IMR-90 (cell line): ENCODE measurements around the gene LGI4. TPM values are rescaled to one million over a fixed set of nuclear protein-coding genes. Genes with fewer than 3 reads are reported as not detected.

Experiments
- ATAC-seq: fragments of 200-7000 bp; cut with Tn5 transposase; 2 replicates; pipeline ENCODE4 v1.9.1; 2020; ENCODE audit warnings: low read depth, mild to moderate bottlenecking, moderate library complexity
- BruUV-seq: library from RNA; stranded (reverse); fragments of 400-500 nt; replicated peaks from 2 replicates; lab custom pipeline; 2021; lab: Mats Ljungman, UMichigan
- CTCF ChIA-PET: fragments of 300-600 bp; formaldehyde crosslinking; extraction: SDS; loops from one replicate; lab custom pipeline; 2021; ENCODE audit warnings: antibody characterized with exemption; lab: Yijun Ruan, JAX
- POLR2A ChIA-PET: fragments of 300-600 bp; sonication (Branson Sonifier 250); formaldehyde crosslinking; loops from one replicate; lab custom pipeline; 2022; ENCODE audit warnings: antibody characterized with exemption; ENCODE audit not compliant: unreplicated experiment; lab: Charles Lee
- DNase-seq: peaks from one replicate; pipeline ENCODE4 v3.0.0; 2013
- H2AFZ ChIP-seq: replicated peaks from 2 replicates; pipeline ENCODE3; 2013; ENCODE audit warnings: low read length, mild to moderate bottlenecking; ENCODE audit not compliant: poor library complexity
- H2AK5ac ChIP-seq: 2 replicates; pipeline ENCODE4 v1.6.1; 2013; ENCODE audit warnings: low read depth, low read length, inconsistent platforms
- H2AK9ac ChIP-seq: replicated peaks from 2 replicates; pipeline ENCODE3; 2013; ENCODE audit warnings: mild to moderate bottlenecking, low read depth, low read length, moderate library complexity; ENCODE audit not compliant: poor library complexity
- H2BK120ac ChIP-seq: 2 replicates; pipeline ENCODE4 v1.6.1; 2013; ENCODE audit warnings: low read depth, low read length, inconsistent platforms
- H2BK15ac ChIP-seq: 3 replicates; pipeline ENCODE4 v1.6.1; 2013; ENCODE audit warnings: low read depth, low read length, inconsistent platforms
- H2BK20ac ChIP-seq: 2 replicates; pipeline ENCODE4 v1.6.1; 2013; ENCODE audit warnings: low read depth, mild to moderate bottlenecking, inconsistent platforms, low read length, moderate library complexity
- H2BK5ac ChIP-seq: 2 replicates; pipeline ENCODE4 v1.6.1; 2013; ENCODE audit warnings: mild to moderate bottlenecking, low read depth, low read length, inconsistent platforms; ENCODE audit not compliant: poor library complexity, severe bottlenecking
- H3K14ac ChIP-seq: replicated peaks from 2 replicates; pipeline ENCODE4 v1.6.1; 2013; ENCODE audit warnings: low read depth, low read length, inconsistent platforms
- H3K18ac ChIP-seq: 2 replicates; pipeline ENCODE4 v1.6.1; 2013; ENCODE audit warnings: low read depth, low read length, control low read depth
- H3K23ac ChIP-seq: 2 replicates; pipeline ENCODE4 v1.6.1; 2013; ENCODE audit warnings: low read depth, low read length, inconsistent platforms
- H3K27ac ChIP-seq: 2 replicates; pipeline ENCODE4 v1.5.1; 2013; ENCODE audit warnings: mild to moderate bottlenecking, control low read depth, low read length; ENCODE audit not compliant: insufficient read depth
- H3K27me3 ChIP-seq: 2 replicates; pipeline ENCODE4 v1.6.1; 2013; ENCODE audit warnings: low read length; ENCODE audit not compliant: control insufficient read depth, insufficient read depth
- H3K36me3 ChIP-seq: 2 replicates; pipeline ENCODE4 v1.6.1; 2013; ENCODE audit warnings: low read length, mixed read lengths; ENCODE audit not compliant: control insufficient read depth, insufficient read depth
- H3K4ac ChIP-seq: 2 replicates; pipeline ENCODE4 v1.6.1; 2013; ENCODE audit warnings: low read depth, low read length, inconsistent platforms
- H3K4me1 ChIP-seq: 2 replicates; pipeline ENCODE4 v1.6.1; 2013; ENCODE audit warnings: low read length, mixed read lengths; ENCODE audit not compliant: control insufficient read depth, insufficient read depth
- H3K4me2 ChIP-seq: 2 replicates; pipeline ENCODE4 v1.6.1; 2013; ENCODE audit warnings: low read depth, mild to moderate bottlenecking, control low read depth, low read length, moderate library complexity
- H3K4me3 ChIP-seq: 2 replicates; pipeline ENCODE4 v1.5.1; 2013; ENCODE audit warnings: low read depth, mild to moderate bottlenecking, control low read depth, low read length, moderate library complexity; ENCODE audit not compliant: insufficient read depth
- H3K56ac ChIP-seq: 2 replicates; pipeline ENCODE4 v1.6.1; 2013; ENCODE audit warnings: low read length, inconsistent platforms; ENCODE audit not compliant: insufficient read depth; ENCODE audit errors: extremely low read depth
- H3K79me1 ChIP-seq, 2 experiments: 2 replicates each; pipeline ENCODE4 v1.6.1; 2013; ENCODE audit warnings: low read length in 2 of 2, inconsistent platforms in 1 of 2, low read depth in 1 of 2
- H3K9ac ChIP-seq: 2 replicates; pipeline ENCODE4 v1.6.1; 2013; ENCODE audit warnings: low read depth, low read length, control low read depth
- H3K9me1 ChIP-seq: 2 replicates; pipeline ENCODE4 v1.6.1; 2013; ENCODE audit warnings: low read length, inconsistent platforms; ENCODE audit not compliant: insufficient read depth
- H3K9me3 ChIP-seq: 2 replicates; pipeline ENCODE4 v1.6.1; 2013; ENCODE audit warnings: low read length; ENCODE audit not compliant: control insufficient read depth, insufficient read depth
- H4K20me1 ChIP-seq: 2 replicates; pipeline ENCODE4 v1.6.1; 2013; ENCODE audit warnings: low read length, inconsistent platforms; ENCODE audit not compliant: insufficient read depth
- H4K5ac ChIP-seq: 2 replicates; pipeline ENCODE4 v1.6.1; 2013; ENCODE audit warnings: mild to moderate bottlenecking, low read depth, low read length, control low read depth
- H4K8ac ChIP-seq, 2 experiments: 2 replicates each; pipeline ENCODE4 v1.6.1; 2013; ENCODE audit warnings: low read depth in 2 of 2, low read length in 2 of 2, control low read depth in 1 of 2, inconsistent platforms in 1 of 2
- H4K91ac ChIP-seq: 2 replicates; pipeline ENCODE4 v1.6.1; 2013; ENCODE audit warnings: low read depth, low read length, inconsistent platforms; ENCODE audit not compliant: insufficient read depth
- BHLHE40 ChIP-seq: fragments of 150-350 bp; IDR thresholded peaks from 2 replicates; pipeline ENCODE4 v1.6.1; 2016; ENCODE audit warnings: mild to moderate bottlenecking, low read depth, low read length
- CEBPB ChIP-seq: IDR thresholded peaks from 2 replicates; pipeline ENCODE4 v1.6.1; 2012; ENCODE audit warnings: low read depth, low read length, improper control_type of control experiment
- CHD1 ChIP-seq: IDR thresholded peaks from 2 replicates; pipeline ENCODE4 v1.6.1; 2012; ENCODE audit warnings: low read depth, low read length, improper control_type of control experiment
- CTCF ChIP-seq: conservative IDR thresholded peaks from 2 replicates; pipeline ENCODE4 v1.5.1; 2012; ENCODE audit warnings: mild to moderate bottlenecking, low read depth, low read length, improper control_type of control experiment
- ELK1 ChIP-seq: fragments of 150-350 bp; IDR thresholded peaks from 2 replicates; pipeline ENCODE4 v1.6.1; 2016; ENCODE audit warnings: low read depth, mild to moderate bottlenecking, low read length, moderate library complexity, borderline replicate concordance
- MXI1 ChIP-seq: IDR thresholded peaks from 2 replicates; pipeline ENCODE4 v1.6.1; 2012; ENCODE audit warnings: low read depth, mild to moderate bottlenecking, low read length, moderate library complexity, borderline replicate concordance
- RCOR1 ChIP-seq: IDR thresholded peaks from 2 replicates; pipeline ENCODE4 v1.6.1; 2012; ENCODE audit warnings: mild to moderate bottlenecking, low read length, improper control_type of control experiment; ENCODE audit not compliant: insufficient replicate concordance
- RFX5 ChIP-seq: IDR thresholded peaks from 2 replicates; pipeline ENCODE4 v1.8.0; 2012; ENCODE audit warnings: low read depth, mild to moderate bottlenecking, low read length, moderate library complexity
- SMC3 ChIP-seq: fragments of 150-350 bp; IDR thresholded peaks from 2 replicates; pipeline ENCODE4 v1.6.1; 2016; ENCODE audit warnings: low read depth, mild to moderate bottlenecking, antibody characterized with exemption, low read length, moderate library complexity
- USF2 ChIP-seq: fragments of 150-350 bp; IDR thresholded peaks from 2 replicates; pipeline ENCODE4 v1.6.1; 2017; ENCODE audit warnings: mild to moderate bottlenecking, antibody characterized with exemption, low read length, low read depth
- WGBS, 2 experiments: methylation state at CpG; one replicate each; pipeline versions ENCODE4 v1.1.5 to v1.1.7; 2013; ENCODE audit warnings: missing lambda C conversion rate in 2 of 2; ENCODE audit not compliant: insufficient read length in 1 of 2; ENCODE audit errors: extremely low coverage in 2 of 2; 5-methylcytosine and 5-hydroxymethylcytosine counted together
- dilution Hi-C: fragments of 300-500 bp; cut with HindIII; formaldehyde crosslinking; loops from one replicate; pipeline ENCODE4 v1.14.3; 2018; ENCODE audit warnings: low sequenced_read_pairs; ENCODE audit not compliant: unreplicated experiment
- in situ Hi-C: fragments of 300-500 bp; cut with MboI; formaldehyde crosslinking; loops from 3 replicates; pipeline ENCODE4 v1.14.3; 2019; ENCODE audit warnings: low sequenced_read_pairs, inconsistent platforms, mixed read lengths
- intact Hi-C: fragments of 100-400 bp; cut with micrococcal nuclease; formaldehyde crosslinking; loops from 2 replicates; pipeline ENCODE4 v1.10.0; 2022
- polyA plus RNA-seq, 3 experiments: library from polyadenylated mRNA; depleted of rRNA; stranded (reverse); fragments of >200 nt; gene quantifications; 2 replicates each; pipeline ENCODE4 v1.2.3, GENCODE V29; 2012; ENCODE audit warnings: low replicate concordance in 1 of 3
- total RNA-seq: library from RNA; depleted of rRNA; stranded (reverse); fragments of >200 nt; gene quantifications from 2 replicates; pipeline ENCODE4 v1.2.3, GENCODE V29; 2012

Gene LGI4
- total and polyA plus RNA-seq, 2 of the 4 experiments (the other 2 are of a cell fraction) = 0.10 TPM; not detected in 1

GRCh38 chr19:35099897-35100275 lies 35.0 kb downstream of the LGI4 start:
- Histone ChIP-seq H4K5ac (no peak overlapping the region), H4K91ac (no peak overlapping the region), H3K4ac (no peak overlapping the region), H3K79me1 (no peaks in the 10 kb centered on the region), H2BK5ac (no peak overlapping the region), H3K23ac (no peak overlapping the region), H3K36me3 (no peaks in the 10 kb centered on the region), H2AFZ (no peak overlapping the region), H2BK20ac (no peak overlapping the region), H2BK15ac (no peak overlapping the region), H3K56ac (no peak overlapping the region), H3K14ac (no peak overlapping the region), H3K27ac (no peak overlapping the region), H4K8ac (no peak overlapping the region), H3K4me2 (no peak overlapping the region), H3K4me1 (no peaks in the 10 kb centered on the region), H3K9ac (no peak overlapping the region), H4K20me1 (no peaks in the 10 kb centered on the region), H2BK120ac (no peak overlapping the region), H2AK5ac (no peak overlapping the region), H3K18ac (no peak overlapping the region), H3K4me3 (no peak overlapping the region), H2AK9ac (no peak overlapping the region), H3K9me3 (no peaks in the 10 kb centered on the region), H3K27me3 (no peaks in the 10 kb centered on the region; the same call in 1 of the 2 replicates), H3K9me1 (no peaks in the 10 kb centered on the region)
- no peak for ATAC-seq
- BruUV-seq = no TSS peak
- 81% methylated on average over 5 of the region's 13 CpGs; no CpG with 5 or more reads in 1 of the 2 experiments for WGBS, 2 experiments
- dilution Hi-C loops = no loop called here
- intact Hi-C loops = no loop called here
- in situ Hi-C loops = no loop called here
- TF ChIP-seq SMC3 (no peak), CTCF (no peak), CHD1 (no peak), MXI1 (no peak), RCOR1 (no peak), ELK1 (no peak), USF2 (no peak), RFX5 (no peak), BHLHE40 (no peak), CEBPB (no peak)
- CTCF ChIA-PET = interaction anchor here (1.0 to 1.8 kb wide), 2 partner anchors 10 to 32 kb away, joined by 3 to 8 read pairs; no protein-coding TSS in a partner anchor
- POLR2A ChIA-PET = no interaction called here
- DNase-seq = no peak
